Measurements from ENCODE around the gene OR14A16.

Gene OR14A16

GRCh38 chr1:247769603-247770002, 54.3 kb downstream of the OR14A16 start:
- no peak for DNase-seq (ENCODE audit: low read depth in 2 of 2)
